Ovary (tissue), 3 donors: Measurements from ENCODE around the gene PRR4.

ENCODE experiments used
- EP300 ChIP-seq: sonication (generic); formaldehyde crosslinking; IDR thresholded peaks from one replicate; pipeline ENCODE4 v1.6.1; 2017; ENCODE audit warnings: antibody characterized with exemption
- POLR2A ChIP-seq: fragments of 450-650 bp; IDR thresholded peaks from one replicate; pipeline ENCODE4 v1.6.1; 2017; ENCODE audit warnings: antibody characterized with exemption, mild to moderate bottlenecking, moderate library complexity
- TF ChIP-seq, protein P1 (sequence below), 3 donors: fragments of 450-650 bp in 2 of 3; fragments of 200-600 bp in 1 of 3; IDR thresholded peaks; one replicate each; pipeline versions ENCODE4 v1.5.1 to v1.8.0; 2016 to 2022; ENCODE audit warnings: antibody characterized with exemption in 3 of 3, mild to moderate bottlenecking in 1 of 3
- donor health status: DM: no; HTN: no; CAD: no.

DNA sequence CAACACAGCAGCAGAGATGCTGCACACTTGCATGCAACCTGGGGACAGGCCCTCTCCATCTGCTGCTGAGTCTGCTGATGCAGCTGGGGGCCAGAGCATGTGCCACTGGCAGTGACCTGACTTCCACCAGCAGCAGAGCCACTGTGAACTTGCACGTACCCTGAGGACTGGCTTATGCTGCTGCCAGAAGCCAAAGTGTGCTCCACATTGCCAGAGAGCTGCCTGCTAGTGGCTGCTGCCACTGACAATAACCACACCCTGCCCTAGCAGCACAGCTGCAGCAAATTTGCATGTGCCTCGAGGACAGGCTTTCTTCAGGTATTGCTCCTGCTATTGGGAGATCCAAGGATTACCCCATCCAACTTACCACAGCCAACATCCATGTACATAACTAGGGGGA lies 4.5 kb upstream of the PRR4 start:
- TF ChIP-seq POLR2A, result no peak
- TF ChIP-seq, protein P1, sequence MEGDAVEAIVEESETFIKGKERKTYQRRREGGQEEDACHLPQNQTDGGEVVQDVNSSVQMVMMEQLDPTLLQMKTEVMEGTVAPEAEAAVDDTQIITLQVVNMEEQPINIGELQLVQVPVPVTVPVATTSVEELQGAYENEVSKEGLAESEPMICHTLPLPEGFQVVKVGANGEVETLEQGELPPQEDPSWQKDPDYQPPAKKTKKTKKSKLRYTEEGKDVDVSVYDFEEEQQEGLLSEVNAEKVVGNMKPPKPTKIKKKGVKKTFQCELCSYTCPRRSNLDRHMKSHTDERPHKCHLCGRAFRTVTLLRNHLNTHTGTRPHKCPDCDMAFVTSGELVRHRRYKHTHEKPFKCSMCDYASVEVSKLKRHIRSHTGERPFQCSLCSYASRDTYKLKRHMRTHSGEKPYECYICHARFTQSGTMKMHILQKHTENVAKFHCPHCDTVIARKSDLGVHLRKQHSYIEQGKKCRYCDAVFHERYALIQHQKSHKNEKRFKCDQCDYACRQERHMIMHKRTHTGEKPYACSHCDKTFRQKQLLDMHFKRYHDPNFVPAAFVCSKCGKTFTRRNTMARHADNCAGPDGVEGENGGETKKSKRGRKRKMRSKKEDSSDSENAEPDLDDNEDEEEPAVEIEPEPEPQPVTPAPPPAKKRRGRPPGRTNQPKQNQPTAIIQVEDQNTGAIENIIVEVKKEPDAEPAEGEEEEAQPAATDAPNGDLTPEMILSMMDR (IDR thresholded peaks at IDR 0.05), result no peak
- no peak for TF ChIP-seq EP300
